Smooth muscle cell (in vitro differentiated cells): ENCODE results near the gene RBM47. TPM values are rescaled to one million over a fixed set of nuclear protein-coding genes. Genes with fewer than 3 reads are reported as not detected.

Experiments
- DNase-seq: peaks from one replicate; lab custom pipeline; 2025; ENCODE audit not compliant: unreplicated experiment; lab: John Stamatoyannopoulos, UW
- H2AFZ ChIP-seq: fragments of 200-600 bp; sonication (generic); 2 replicates; pipeline ENCODE4 v1.6.0; 2016; ENCODE audit warnings: antibody characterized with exemption, low read depth, mild to moderate bottlenecking
- H3F3A ChIP-seq: fragments of 200-600 bp; sonication (generic); 2 replicates; pipeline ENCODE4 v1.6.0; 2017; ENCODE audit warnings: antibody characterized with exemption, low read depth
- H3K27ac ChIP-seq: fragments of 200-600 bp; sonication (generic); 2 replicates; pipeline ENCODE4 v1.5.1; 2016; ENCODE audit warnings: low read depth, mild to moderate bottlenecking
- H3K27me3 ChIP-seq: fragments of 200-600 bp; sonication (generic); 2 replicates; pipeline ENCODE4 v1.6.1; 2016; ENCODE audit warnings: low read depth, mild to moderate bottlenecking
- H3K36me3 ChIP-seq: fragments of 200-600 bp; sonication (generic); 2 replicates; pipeline ENCODE4 v1.5.1; 2016; ENCODE audit warnings: low read depth
- H3K4me1 ChIP-seq: fragments of 200-600 bp; sonication (generic); 2 replicates; pipeline ENCODE4 v1.5.1; 2016; ENCODE audit warnings: low read depth
- H3K4me2 ChIP-seq: fragments of 200-600 bp; sonication (generic); 2 replicates; pipeline ENCODE4 v1.6.0; 2016; ENCODE audit warnings: mild to moderate bottlenecking
- H3K4me3 ChIP-seq: fragments of 200-600 bp; sonication (generic); 2 replicates; pipeline ENCODE4 v1.5.1; 2016; ENCODE audit warnings: mild to moderate bottlenecking
- H3K79me2 ChIP-seq: fragments of 200-600 bp; sonication (generic); 2 replicates; pipeline ENCODE4 v1.6.0; 2016; ENCODE audit warnings: low read depth, mild to moderate bottlenecking
- H3K9ac ChIP-seq: fragments of 200-600 bp; sonication (generic); 2 replicates; pipeline ENCODE4 v1.6.0; 2016; ENCODE audit warnings: low read depth
- H3K9me3 ChIP-seq: fragments of 200-600 bp; sonication (generic); replicated peaks from 2 replicates; pipeline ENCODE4 v1.5.1; 2016; ENCODE audit warnings: low read depth
- H4K20me1 ChIP-seq: fragments of 200-600 bp; sonication (generic); 2 replicates; pipeline ENCODE4 v1.6.0; 2016; ENCODE audit warnings: low read depth
- CTCF ChIP-seq: fragments of 200-600 bp; sonication (generic); IDR thresholded peaks from 2 replicates; pipeline ENCODE4 v1.5.1; 2017; ENCODE audit warnings: borderline replicate concordance, mild to moderate bottlenecking, antibody characterized with exemption; ENCODE audit not compliant: insufficient read depth, poor library complexity, severe bottlenecking
- WGBS: methylation state at CpG from one replicate; pipeline ENCODE4 v1.1.7; 2016; ENCODE audit warnings: low lambda C conversion rate; 5-methylcytosine and 5-hydroxymethylcytosine counted together
- polyA plus RNA-seq: library from polyadenylated mRNA; unstranded; fragments of >200 nt; fragmentation: Nextera tagmentation; extraction: Ambion mirVana; gene quantifications from 2 replicates; pipeline ENCODE4 v1.2.1, GENCODE V29; 2016
- total RNA-seq: library from RNA; depleted of rRNA; stranded (reverse); fragments of >200 nt; gene quantifications from 2 replicates; pipeline ENCODE4 v1.2.3, GENCODE V29; 2014

Gene RBM47
- total and polyA plus RNA-seq, 2 experiments from 2014 or later, result 3.4 to 5.5 TPM

DNA sequence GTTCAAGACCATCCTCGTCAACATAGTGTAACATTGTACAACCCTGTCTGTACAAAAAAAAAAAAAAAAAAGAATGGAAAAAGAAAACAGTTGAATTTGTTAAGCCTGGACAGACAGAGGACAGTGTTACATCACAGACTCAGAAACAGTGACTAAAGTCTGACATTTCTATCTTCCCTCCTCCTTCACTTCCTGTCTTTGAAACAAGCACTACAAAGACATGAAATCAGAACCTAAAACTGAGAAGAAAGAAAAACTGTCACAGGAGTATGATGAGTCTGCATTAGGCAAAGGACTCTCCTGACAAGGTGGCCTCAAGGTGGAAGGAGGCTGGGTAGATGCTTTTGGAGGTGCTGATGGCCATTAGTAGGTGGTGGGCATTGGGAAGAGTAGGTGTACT, 126.7 kb downstream of the RBM47 start:
- no peak for DNase-seq
- Histone ChIP-seq H4K20me1 (no peaks in the 10 kb centered on the region), H3K4me1 (no peaks in the 10 kb centered on the region), H3K4me2 (no peak overlapping the region), H3K27me3 (no peaks in the 10 kb centered on the region), H3F3A (no peaks in the 10 kb centered on the region), H3K36me3 (no peaks in the 10 kb centered on the region), H3K4me3 (no peak overlapping the region), H2AFZ (no peak overlapping the region), H3K9me3 (no peaks in the 10 kb centered on the region), H3K9ac (no peak overlapping the region), H3K27ac (no peak overlapping the region), H3K79me2 (no peaks in the 10 kb centered on the region)
- TF ChIP-seq CTCF, result no peak
- no CpG with 5 or more reads among the region's 1 CpG for WGBS

GRCh38 chr4:40502220-40502619, 127.4 kb downstream of the RBM47 start:
- Histone ChIP-seq H3K27me3 (no peaks in the 10 kb centered on the region), H3K9ac (no peak overlapping the region), H3F3A (no peaks in the 10 kb centered on the region), H3K4me3 (no peak overlapping the region), H3K36me3 (no peaks in the 10 kb centered on the region), H2AFZ (no peak overlapping the region), H4K20me1 (no peaks in the 10 kb centered on the region), H3K27ac (no peak overlapping the region), H3K79me2 (no peaks in the 10 kb centered on the region), H3K4me2 (no peak overlapping the region), H3K9me3 (no peaks in the 10 kb centered on the region), H3K4me1 (no peaks in the 10 kb centered on the region)
- TF ChIP-seq CTCF, result no peak
- 92% methylated on average over 4 of the region's 4 CpGs for WGBS
- no peak for DNase-seq

DNA sequence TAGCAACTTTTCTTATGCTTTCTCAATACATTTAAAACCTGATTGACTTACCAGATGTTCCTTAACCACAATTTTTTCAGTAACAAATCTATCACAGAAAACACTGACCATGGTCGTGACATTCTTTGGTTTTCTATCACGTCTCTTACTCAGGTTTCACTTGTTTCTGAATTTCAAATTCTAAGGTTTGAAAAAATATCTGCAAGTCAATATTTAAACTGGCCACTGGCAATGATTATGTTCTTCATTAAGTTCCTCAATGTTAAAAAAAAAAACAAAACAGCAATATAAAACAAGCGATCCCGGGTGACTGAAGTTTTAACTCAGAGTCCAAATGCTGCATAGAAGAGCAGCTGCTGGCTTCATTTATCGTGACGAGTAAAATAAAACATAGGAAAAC, 128.9 kb downstream of the RBM47 start:
- Histone ChIP-seq H3K27me3 (no peaks in the 10 kb centered on the region), H3K79me2 (no peaks in the 10 kb centered on the region), H2AFZ (no peak overlapping the region), H4K20me1 (no peaks in the 10 kb centered on the region), H3F3A (no peaks in the 10 kb centered on the region), H3K4me2 (no peak overlapping the region), H3K4me1 (no peaks in the 10 kb centered on the region), H3K36me3 (no peaks in the 10 kb centered on the region), H3K27ac (no peak overlapping the region), H3K9ac (no peak overlapping the region), H3K4me3 (no peak overlapping the region), H3K9me3 (no peaks in the 10 kb centered on the region)
- TF ChIP-seq CTCF, result no peak
- 96% methylated on average over 6 of the region's 6 CpGs for WGBS
- DNase-seq, result no peak

DNA sequence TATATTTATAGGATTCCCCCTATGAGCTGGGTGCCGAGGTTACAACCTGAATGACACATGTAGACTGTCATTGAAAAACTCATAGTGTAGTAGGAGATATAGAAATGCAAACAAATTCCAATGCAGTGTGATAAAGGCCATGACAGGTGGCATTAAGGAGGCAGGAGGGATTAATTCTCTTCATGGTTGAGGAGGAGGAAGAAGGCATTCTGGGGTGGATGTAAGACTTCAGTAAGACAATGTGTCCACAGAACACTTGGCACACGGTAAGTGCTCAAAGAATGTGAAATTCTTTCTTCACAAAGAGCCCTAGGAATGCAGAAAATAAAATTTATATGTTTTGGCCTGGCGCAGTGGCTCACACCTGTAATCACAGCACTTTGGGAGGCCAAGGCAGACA, 136.5 kb downstream of the RBM47 start:
- Histone ChIP-seq H3K9me3 (no peaks in the 10 kb centered on the region), H3K4me2 (no peak overlapping the region), H3K4me1 (no peaks in the 10 kb centered on the region), H3F3A (peaks cover 21% of the 10 kb centered on the region), H3K27ac (no peak overlapping the region), H4K20me1 (no peaks in the 10 kb centered on the region), H3K9ac (no peak overlapping the region), H3K27me3 (no peaks in the 10 kb centered on the region), H2AFZ (no peak overlapping the region), H3K36me3 (no peaks in the 10 kb centered on the region), H3K79me2 (no peaks in the 10 kb centered on the region), H3K4me3 (no peak overlapping the region)
- no peak for TF ChIP-seq CTCF
- 83% methylated on average over 3 of the region's 3 CpGs for WGBS
- no peak for DNase-seq
